Activated naive CD8-positive, alpha-beta T cell treated with anti-CD3 and anti-CD28 coated beads, Interleukin-2, amount 50 U/mL, for 16 hours (primary cell): Measurements from ENCODE around the gene TRPC3.

Experiments
- DNase-seq: peaks from one replicate; pipeline ENCODE4 v3.0.0-alpha.2; 2020; ENCODE audit warnings: low read depth, low spot score

Gene TRPC3

DNA sequence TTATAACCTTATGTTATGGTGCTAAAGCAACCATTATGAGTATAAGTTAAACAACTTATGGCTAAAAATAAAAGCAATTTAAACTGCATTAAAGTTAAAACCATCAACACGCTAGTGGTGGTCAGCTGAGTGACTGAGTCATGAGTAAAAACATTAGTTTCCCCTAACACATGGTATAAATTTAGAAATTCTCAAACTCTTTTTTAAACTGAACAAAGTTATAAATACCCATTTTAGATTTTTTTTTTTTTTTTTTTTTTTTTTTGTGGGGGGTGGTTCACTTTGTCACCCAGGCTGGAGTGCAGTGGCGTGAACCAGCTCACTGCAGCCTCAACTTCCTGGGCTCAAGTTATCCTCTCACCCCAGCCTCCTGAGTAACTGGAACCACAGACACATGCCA is 76.2 kb downstream of the TRPC3 start:
- no peak for DNase-seq

DNA sequence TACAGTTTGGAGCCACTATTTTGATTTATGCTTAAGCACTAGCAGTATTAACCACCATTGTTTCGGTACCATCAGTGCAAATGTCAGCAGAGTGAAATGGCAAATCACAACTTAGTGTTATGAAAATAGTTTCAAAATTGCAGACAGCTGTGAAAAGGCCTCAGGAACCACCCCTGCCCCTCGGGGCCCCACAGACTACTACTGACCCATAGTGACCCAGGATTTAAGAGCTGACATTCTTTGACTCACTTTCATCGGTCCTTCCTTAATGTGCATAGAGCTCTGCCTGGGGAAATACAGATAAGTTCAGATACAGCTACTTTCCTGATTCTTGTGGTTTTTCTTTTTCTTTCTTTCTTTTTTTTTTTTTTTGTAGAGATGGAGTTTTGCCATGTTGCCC is 78.3 kb downstream of the TRPC3 start:
- no peak for DNase-seq

DNA sequence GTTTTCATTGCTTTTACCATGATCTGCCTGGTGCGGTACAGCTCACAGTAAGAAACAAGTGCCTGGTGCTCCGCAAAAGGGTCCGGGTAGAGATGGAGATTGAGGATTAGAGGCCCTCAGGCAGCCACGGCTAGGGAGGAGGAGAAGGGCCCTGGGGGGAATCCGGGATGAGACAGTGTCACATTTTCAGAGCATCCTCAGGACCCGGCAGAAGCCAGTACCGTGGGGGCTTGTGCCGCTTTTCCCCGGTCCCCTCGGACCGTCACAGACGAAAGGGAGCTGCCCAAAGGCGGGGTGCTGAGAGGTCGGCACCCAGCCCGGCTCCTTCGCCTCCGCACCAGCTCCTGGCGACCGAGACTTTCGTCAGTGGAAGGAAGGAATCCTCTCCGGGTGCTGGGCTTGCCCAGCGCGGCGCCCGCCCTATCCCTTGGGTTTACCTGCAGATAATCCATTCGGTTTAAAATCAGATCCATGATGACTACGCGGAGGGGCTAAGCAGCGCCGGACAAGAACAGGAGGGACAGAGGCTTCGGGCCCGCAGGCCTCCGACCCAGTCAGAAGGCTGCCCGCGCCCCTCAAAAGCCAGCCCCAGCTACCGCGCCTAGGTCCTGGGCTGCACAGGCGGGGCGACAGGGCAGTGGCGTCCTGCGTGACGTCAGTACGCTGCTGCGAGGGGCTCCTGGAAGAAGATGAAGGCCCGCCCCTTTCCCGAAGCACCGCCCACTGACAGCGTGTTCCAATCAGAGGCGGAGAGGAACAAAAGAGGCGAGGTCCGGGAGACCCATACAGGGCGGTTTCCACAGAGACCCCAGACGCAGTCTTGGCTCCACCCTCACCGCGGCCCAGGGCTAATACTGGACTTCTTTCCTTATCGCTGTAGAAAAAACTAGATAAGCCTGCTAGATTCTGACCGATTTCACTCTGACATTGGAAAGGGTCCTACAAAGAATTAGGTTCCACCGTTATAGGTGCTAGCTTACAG is 81.7 kb downstream of the TRPC3 start, which contains the start of gene BBS7:
Gene BBS7 (minus strand): TSS at position 634 of the 982 bp plus-strand sequence. CDS start 161 bp downstream, at position 473.
- DNase-seq: peak; percentile 95

DNA sequence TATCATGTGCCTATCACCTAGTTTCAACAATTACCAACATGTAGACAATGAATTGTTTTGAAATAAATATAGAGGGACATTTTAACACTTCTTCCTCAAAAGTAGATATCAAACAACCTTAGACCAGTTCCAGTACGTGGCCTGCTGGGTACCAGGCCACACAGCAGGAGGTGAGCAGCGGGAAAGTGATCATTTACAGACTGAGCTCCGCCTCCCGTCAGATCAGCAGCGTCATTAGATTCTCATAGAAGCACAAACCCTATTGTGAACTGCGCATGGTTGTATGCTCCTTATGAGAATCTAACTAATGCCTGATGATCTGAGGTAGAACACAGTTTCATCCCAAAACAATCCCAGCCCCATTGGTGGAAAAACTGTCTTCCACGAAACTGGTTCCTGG is 88.1 kb downstream of the TRPC3 start:
- DNase-seq: no peak

DNA sequence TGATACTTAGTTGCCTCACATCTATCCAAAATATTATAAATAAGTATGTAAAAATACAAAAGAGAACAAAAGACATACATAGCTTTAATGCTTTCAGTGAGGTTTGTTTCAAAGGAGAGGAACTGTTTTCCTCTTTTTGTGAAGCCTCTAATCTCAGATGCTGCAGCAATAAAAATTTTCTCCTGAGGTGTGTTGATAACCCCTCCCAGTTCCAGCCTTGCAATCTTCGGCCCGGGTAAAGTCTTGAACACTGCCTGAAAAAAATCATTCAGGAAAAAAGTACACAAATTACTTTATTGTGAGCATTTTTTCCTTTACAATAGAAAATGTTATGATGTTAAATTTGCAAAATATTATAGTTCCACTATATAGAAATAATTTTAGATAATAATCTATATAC is 90.4 kb downstream of the TRPC3 start:
- no peak for DNase-seq

DNA sequence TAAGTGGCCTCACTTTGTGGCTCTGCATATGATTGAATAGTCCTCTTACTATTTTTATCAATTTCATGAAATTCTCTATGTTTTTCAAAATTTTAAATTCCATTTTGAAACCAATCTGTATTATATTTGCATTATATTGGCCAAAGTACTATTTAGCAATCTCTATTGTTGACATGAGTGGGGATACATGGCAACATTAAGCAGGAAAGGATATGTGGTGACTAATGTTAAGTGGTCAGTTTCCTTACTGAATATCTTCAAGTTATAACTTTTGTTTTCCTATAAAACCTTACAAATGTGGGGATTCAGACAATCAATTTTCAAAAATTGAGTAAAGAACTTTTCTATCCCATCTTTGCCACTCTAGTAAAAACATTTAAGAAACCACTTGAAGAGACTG is 91.7 kb downstream of the TRPC3 start:
- no peak for DNase-seq

DNA sequence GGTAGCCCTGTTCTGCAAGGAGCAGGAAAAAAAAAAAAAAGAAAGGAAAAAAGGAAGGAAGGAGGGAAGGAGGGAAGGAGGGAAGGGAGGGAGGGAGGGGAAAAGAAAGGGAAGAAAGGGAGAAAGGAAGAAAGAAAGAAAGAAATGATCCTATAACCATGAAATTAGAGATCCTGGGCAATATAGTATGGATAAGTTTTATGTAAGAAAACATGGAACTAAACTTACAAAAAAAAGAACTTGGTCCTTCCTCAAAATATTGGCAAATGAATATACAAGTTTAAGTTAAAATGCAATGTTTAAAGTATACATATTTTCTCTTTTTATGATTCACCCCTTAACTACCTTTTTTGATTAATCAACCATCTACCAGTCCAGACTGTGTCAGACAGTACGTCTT is 100.5 kb downstream of the TRPC3 start:
- no peak for DNase-seq

DNA sequence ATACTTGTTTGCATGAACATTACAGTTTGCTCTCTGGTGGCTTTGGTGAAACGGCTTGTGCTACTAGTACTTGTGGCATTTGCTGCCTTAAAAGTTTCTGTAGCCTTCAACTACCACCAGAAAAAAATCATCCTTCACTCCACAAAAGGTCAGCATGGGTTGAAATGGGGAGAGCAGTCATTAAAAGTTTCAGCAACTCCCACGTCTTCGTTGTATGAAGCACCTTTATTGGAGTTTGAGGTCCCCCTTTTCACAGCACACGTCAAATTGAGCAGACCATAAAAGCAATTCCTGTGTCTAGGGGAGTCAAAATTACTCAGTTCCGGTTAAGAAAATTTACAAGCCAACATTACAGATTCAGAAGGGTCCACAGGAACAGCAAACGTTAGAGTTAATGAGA is 105.2 kb downstream of the TRPC3 start:
- DNase-seq: no peak

DNA sequence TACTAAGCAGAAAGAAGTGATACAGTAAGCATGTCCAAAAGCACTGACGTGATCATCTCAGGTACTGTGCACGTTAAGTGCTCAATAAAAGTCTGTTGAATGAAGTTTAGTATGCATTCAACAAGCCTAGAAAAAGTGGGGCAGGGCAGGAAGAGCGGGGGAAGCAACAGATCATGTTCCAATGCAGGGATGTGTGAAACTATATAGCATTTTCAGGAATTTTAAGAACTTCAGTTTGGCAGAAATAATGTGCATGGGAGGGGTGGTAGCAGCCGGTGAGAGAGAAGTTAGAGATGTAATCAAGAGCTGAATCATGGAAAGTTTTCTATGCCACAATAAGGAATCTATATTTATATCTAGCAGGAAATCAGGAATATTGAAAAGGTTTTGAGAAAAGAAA is 109.0 kb downstream of the TRPC3 start:
- no peak for DNase-seq

DNA sequence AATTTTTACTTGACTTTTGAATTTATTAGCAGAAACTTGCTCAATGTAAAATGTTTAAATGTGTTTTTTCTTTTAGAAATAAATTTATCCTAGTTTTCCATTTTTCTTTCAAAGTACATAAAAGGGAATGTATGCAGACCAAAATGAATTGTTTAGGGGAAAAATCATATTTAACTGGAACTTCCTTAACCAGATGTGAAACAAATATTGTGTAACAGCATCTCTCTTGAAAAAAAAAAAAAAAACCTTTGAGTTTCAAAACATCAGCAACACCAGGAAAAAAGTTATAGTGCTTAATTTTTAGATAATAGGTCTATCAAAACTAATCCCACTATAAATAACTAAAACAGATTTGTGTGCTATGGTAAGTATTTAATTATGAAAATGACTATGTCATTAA is 113.7 kb downstream of the TRPC3 start:
- no peak for DNase-seq

DNA sequence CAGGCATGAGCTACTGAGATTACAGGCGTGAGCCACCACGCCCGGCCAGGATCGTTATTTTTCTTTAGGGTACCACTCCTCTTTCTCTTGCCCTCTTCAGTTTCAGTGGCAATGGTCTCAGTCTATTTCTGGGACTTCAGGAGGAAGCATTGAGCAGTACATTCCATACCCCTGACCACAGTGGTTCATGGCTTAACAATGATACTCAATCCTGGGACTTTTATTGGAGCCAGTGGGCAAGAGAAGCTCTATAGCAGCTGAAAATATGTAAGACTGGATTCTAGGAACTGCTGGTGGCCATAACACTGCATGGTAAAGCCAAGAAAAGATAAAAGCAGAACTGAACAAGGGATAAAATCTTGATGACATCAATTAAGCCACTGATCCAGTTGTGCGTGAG is 122.3 kb downstream of the TRPC3 start:
- DNase-seq: no peak
